ENCODE measurements around the gene EPHA5.

EPHA5 gene

DNA sequence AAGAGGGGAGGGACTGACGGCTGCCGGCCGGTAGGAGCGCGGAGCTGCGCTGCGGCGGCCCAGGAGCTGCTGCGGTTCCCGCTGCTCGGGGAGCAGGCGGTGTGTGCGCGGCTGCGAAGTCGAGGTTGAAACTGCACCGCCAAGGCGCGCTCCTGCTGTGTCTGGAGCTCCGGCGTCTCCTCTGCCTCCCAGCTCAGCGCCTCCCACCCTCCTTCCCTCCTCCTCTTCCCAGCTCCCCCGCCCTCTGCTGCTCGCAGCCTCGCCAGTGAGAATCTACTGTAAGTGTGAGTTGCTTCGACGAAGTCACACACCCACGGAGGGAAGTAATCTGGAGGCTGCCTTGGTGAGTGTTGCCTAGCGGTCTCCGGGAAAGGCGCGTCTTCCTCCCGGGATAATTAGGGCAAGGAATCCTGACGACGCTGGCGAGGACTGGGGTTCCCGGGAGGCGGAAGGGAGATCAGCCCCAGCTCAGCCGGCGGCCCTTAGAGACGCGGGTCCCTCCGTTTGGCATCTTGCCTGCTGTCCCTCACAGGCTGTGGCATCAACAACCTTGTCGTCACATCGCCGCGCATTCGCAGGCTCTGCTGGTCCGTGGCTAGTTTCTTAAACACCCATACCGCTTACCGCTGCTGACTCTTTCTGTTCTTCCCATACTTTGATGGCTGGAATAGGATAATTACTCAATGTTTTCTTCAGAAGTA lies at the start of gene EPHA5:
Gene EPHA5 (minus strand): TSS at position 159 of the 701 bp plus-strand sequence. CDS start 747 bp downstream, outside the sequence.
- TF ChIP-seq, protein P1, sequence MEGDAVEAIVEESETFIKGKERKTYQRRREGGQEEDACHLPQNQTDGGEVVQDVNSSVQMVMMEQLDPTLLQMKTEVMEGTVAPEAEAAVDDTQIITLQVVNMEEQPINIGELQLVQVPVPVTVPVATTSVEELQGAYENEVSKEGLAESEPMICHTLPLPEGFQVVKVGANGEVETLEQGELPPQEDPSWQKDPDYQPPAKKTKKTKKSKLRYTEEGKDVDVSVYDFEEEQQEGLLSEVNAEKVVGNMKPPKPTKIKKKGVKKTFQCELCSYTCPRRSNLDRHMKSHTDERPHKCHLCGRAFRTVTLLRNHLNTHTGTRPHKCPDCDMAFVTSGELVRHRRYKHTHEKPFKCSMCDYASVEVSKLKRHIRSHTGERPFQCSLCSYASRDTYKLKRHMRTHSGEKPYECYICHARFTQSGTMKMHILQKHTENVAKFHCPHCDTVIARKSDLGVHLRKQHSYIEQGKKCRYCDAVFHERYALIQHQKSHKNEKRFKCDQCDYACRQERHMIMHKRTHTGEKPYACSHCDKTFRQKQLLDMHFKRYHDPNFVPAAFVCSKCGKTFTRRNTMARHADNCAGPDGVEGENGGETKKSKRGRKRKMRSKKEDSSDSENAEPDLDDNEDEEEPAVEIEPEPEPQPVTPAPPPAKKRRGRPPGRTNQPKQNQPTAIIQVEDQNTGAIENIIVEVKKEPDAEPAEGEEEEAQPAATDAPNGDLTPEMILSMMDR (IDR thresholded peaks at IDR 0.05; ENCODE audit: borderline replicate concordance, control extremely low read depth, extremely low read depth, insufficient read depth, missing control alignments), result no peak
- in situ Hi-C loops (cut with MboI; ENCODE audit: low sequenced_read_pairs, unreplicated experiment), result no loop called here
- peak; percentile 19 for DNase-seq (ENCODE audit: low spot score)

DNA sequence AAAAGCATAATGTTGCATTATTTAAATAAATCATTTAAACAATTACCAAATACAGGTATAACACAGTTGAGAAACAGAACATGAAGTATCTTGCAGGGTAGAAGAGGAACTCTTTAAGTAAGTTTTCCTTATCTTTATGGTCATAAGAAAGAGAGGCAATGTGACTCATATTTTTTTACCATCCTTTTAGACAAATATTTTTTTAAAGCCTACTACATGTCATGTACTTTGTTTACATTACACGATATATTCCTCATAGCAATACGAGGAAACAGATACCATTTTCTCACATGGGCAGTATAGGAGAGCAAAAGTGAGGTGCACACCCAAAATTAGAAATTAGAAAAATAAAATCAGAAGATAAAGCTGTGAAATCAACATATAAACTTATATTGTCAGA lies 49.3 kb upstream of the EPHA5 start:
- in situ Hi-C loops (cut with MboI; ENCODE audit: low sequenced_read_pairs, unreplicated experiment), result no loop called here
- no peak for DNase-seq (ENCODE audit: low spot score)
- TF ChIP-seq, protein P1 (IDR thresholded peaks at IDR 0.05; ENCODE audit: borderline replicate concordance, control extremely low read depth, extremely low read depth, insufficient read depth, missing control alignments), result no peak

DNA sequence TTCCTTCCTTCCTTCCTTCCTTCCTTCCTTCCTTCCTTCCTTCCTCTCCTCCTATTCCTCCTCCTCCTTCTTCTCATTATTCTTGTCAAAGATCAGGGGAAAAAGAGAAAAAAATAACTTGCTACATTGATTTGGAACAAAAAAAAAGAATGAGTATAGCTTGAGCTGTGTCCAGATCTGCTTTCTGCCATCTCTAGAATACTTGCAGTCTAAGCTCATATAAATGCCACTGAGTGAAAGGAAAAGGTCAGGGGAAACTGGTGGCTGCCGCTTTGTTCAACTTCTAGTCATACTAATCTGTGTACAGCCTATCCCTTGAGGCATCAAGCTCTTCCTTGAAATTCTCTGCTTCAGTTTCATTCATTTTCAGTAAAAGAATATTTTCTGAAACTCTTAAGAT lies 28.3 kb upstream of the EPHA5 start:
- TF ChIP-seq, protein P1 (IDR thresholded peaks at IDR 0.05; ENCODE audit: borderline replicate concordance, control extremely low read depth, extremely low read depth, insufficient read depth, missing control alignments), result no peak
- DNase-seq (ENCODE audit: low spot score), result no peak
- in situ Hi-C loops (cut with MboI; ENCODE audit: low sequenced_read_pairs, unreplicated experiment), result no loop called here

DNA sequence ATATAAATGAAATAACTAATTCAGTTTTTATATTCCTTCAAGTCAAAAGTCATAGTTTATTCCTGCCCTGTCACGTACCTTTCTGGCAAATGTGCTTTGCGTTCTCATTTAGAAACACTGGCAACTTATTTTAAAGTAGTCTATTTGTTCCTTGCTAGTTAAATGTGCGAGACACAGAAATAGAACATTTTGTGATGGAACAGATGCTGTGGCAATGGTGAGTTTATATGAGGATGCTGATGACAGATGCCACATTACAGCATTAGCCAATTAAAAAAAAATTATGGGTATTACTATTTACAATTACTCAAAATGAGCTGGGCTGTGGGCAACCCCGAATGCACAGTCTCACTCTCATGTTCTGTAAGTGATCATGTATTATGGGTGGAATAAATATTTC lies 26.1 kb upstream of the EPHA5 start:
- TF ChIP-seq, protein P1 (IDR thresholded peaks at IDR 0.05; ENCODE audit: borderline replicate concordance, control extremely low read depth, extremely low read depth, insufficient read depth, missing control alignments), result no peak
- no peak for DNase-seq (ENCODE audit: low spot score)
- in situ Hi-C loops (cut with MboI; ENCODE audit: low sequenced_read_pairs, unreplicated experiment), result no loop called here

DNA sequence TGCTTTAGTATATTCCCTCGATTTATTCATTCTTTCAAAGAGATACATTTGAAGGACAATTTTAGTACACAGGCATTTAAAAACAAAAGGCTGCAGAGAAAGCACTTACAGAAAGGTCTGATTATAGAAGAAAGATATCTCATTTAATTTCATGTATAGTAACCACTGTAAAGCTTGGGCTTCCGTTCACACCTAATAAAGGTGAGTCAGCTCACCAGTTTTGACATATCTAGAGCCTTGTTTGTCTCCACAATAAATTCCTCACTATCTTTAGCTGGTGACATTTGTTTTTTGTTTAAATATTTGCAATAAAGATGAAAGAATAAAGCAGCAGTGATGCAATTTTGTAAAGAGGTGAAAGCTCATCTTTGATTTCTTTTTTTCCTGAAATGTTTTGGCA lies 1.1 kb upstream of the EPHA5 start:
- TF ChIP-seq, protein P1 (IDR thresholded peaks at IDR 0.05; ENCODE audit: borderline replicate concordance, control extremely low read depth, extremely low read depth, insufficient read depth, missing control alignments), result no peak
- in situ Hi-C loops (cut with MboI; ENCODE audit: low sequenced_read_pairs, unreplicated experiment), result no loop called here
- DNase-seq (ENCODE audit: low spot score), result no peak

DNA sequence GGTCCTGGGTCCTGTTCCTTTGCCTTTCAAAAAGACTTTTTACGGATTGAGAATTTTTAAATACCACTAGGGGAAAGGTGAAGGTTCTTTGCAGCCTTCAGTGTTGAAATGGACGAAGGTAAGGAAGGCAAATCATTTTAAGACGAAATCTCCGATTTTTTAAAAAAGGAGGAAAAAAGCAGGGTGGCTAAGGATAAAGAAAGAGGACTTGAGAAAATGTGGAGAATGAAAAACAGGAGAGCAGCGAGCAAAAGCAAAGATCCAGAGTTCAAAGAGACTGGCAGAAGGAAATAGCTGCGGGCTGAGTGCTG lies 314 bp downstream of the EPHA5 start:
- TF ChIP-seq, protein P1 (IDR thresholded peaks at IDR 0.05; ENCODE audit: borderline replicate concordance, control extremely low read depth, extremely low read depth, insufficient read depth, missing control alignments), result no peak

More for the DNA sequence above, 314 bp downstream of the EPHA5 start:
- in situ Hi-C loops (cut with MboI; ENCODE audit: low sequenced_read_pairs, unreplicated experiment), result no loop called here
- DNase-seq (ENCODE audit: low spot score), result no peak

Measured in GM13976 (cell line).